Measurements from ENCODE around the gene RIC1.
"Not testable (repeated sequence)": the region's sequence is repeated elsewhere in the genome, so short reads cannot be mapped to it uniquely, and the experiment has no call there.

Gene RIC1

GRCh38 chr9:5789489-5789888 lies 160.6 kb downstream of the RIC1 start:
- no peak for DNase-seq

DNA sequence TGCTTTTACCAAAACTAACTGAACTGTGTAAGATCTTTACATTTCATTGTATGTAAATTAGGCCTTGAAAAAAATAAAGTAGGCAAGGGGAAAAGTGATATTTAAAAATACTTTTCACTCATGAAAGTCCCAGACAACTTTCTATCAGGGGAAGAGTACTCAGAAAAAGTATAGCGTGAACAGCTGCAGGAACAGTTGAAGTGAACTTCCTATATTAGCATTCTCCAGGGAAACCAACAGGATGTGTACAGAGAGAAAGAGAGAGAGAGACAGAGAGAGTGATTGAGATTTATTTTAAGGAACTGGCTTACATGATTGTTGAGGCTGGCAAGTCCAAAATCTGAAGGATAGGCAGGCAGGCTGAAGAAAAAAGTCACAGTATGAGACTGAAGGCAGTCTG lies 162.0 kb downstream of the RIC1 start:
- no peak for DNase-seq

DNA sequence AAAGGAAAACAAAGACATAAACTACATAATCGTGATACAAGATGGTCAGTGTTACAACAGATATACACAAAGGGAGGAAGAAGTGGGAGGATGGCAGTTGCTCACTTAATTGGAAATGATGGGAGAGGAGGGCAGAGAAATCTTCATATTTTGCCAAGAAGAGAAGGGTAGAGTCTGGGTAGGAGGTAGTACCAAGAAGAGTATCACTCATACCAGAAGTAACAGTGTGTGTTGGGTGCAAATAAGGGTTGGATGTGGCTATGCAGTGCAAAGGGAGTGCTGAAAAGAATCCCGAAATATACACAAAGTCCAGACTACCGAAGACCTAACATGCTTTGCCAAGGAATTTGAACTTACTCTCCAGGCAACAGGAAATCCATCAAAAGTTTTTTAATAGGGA lies 163.0 kb downstream of the RIC1 start:
- DNase-seq = no peak

DNA sequence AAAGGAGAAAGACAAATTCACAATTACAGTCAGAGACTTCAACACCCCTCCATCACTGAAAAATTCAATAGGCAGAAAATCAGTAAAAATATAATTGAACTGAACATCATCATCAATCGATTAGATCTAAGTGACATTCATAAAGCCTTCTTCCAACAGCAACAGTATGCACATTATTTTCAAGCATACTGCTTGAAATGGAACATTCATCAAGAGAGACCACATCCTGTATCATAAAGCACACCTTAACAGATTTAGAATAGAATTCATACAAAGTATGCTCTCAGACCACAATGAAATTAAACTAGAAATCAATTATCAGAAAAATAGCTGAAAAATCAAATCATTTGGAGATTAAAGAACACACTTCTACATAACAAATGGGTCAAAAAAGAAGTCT lies 164.9 kb downstream of the RIC1 start:
- DNase-seq = no peak

DNA sequence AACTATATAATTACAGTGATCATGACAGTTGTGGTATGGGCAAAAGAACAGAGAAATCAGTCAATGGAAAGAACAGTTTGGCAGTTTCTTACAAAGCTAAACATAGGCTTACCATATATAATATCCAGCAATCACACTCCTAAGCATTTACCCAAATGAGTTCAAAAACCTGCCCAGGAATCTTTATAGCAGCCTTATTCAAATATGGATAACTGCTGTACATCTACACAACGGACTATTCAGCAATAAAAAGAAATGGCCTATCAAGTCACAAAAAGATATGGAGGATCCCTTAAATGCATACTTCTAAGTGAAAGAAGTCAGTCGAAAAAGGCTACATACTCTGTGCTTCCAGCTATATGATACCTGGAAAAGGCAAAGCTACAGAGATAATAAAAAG lies 167.4 kb downstream of the RIC1 start:
- DNase-seq = no peak

- DNase-seq = no peak
Observed at GRCh38 chr9:5798581-5798980, 169.7 kb downstream of the RIC1 start.

GRCh38 chr9:5799314-5799713 lies 170.4 kb downstream of the RIC1 start:
- peak; percentile 11 for DNase-seq

GRCh38 chr9:5800378-5800777 lies 171.5 kb downstream of the RIC1 start:
- DNase-seq = not testable (repeated sequence)

- peak; percentile 16 for DNase-seq
Observed at GRCh38 chr9:5800969-5801738, 172.2 kb downstream of the RIC1 start.

- DNase-seq = no peak
Observed at GRCh38 chr9:5801739-5802113, 172.8 kb downstream of the RIC1 start.

- no peak for DNase-seq
Observed at GRCh38 chr9:5805478-5805877, 176.6 kb downstream of the RIC1 start.

- no peak for DNase-seq
Observed at GRCh38 chr9:5811751-5812150, 182.8 kb downstream of the RIC1 start.

- no peak for DNase-seq
Observed at GRCh38 chr9:5813824-5814223, 184.9 kb downstream of the RIC1 start.

GRCh38 chr9:5815461-5815860 lies 186.6 kb downstream of the RIC1 start:
- DNase-seq = no peak

DNA sequence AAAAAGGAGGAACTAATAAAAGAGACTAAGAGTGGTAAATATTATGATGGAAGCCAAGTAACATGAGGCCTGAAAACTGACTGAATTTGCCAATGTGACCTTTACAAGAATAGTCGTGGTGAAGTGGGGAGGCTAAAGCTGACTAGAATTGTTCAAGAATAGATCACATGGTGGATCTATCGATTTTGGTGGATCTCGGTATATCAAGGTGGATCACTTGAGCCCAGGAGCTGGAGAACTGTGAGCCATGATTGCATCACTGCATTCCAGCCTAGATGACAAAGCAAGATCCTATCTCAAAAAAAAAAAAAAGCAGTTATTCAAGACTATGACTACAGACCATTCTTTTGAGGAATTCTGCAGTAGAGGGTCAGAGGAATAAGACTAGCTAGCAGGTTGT lies 189.0 kb downstream of the RIC1 start:
- DNase-seq = no peak

- DNase-seq = no peak
Observed at GRCh38 chr9:5818424-5819142, 189.7 kb downstream of the RIC1 start.

DNA sequence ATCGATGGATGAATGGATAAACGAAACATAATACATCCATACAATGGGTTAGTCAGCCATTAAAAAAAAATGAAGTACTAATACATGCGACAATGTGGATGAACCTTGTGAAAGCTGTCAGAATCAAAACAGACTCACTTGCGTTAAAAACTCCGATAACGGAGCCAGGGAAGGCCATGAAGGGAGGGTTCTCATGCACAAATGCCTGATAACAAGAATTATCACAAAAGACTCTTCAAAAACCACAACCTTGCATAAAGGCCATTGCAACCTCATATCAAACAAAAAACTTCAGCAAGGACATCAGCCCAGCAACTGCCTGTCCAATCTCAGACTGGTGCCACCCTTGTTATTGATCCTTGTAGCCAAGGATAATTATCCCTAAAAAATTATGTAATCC lies 190.3 kb downstream of the RIC1 start:
- DNase-seq = no peak

DNA sequence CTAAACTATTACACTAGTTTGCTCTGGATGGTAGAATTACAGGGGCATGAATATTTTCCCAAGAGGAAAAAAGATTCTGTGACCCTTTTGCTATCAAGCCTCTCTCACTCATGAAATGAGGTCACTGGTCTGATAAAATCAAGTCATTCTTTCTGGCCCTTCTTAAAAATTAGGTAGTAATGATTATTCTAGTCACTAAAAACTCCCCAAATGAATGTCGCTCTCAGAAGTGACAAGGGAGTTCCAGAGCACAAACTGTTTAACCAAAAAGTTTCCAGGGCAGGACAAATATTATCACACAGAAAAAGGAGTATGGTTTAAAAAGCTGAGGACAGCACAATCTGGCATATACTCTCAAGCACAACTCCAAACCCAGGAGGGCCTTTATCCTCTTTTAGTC lies 191.5 kb downstream of the RIC1 start:
- peak; percentile 29 for DNase-seq

DNA sequence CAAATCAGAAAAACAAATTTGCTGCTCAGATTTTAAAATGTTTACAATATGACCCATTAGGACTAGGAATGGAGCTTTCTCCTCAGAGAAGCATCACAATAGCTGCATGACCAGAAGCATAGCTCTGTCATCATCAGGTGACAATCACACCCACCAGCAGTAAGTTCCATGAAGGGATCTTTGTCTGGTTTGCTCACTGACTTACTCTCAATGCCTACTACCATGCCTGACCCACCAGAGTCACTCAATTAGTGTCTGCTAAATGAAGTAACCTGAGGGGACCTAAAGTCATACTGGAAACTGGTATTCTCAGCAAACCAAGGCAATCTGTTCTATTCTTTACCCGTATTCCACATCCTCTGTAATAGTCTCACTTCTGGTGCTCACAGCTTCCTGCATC lies 196.3 kb downstream of the RIC1 start:
- no peak for DNase-seq
